Natural killer cell (primary cell): ENCODE data around the gene NWD2. TPM values are rescaled to one million over a fixed set of nuclear protein-coding genes. Genes with fewer than 3 reads are reported as not detected.

Source experiments
- ATAC-seq, 3 donors: fragments of 150-1000 bp in 2 of 3; fragments of 200-7000 bp in 1 of 3; cut with Tn5 transposase; 1 replicate in 1 of 3; 2 replicates in 2 of 3; pipeline ENCODE4 v1.10.0; 2021; ENCODE audit warnings: mild to moderate bottlenecking in 2 of 3, moderate library complexity in 2 of 3
- DNase-seq, 2 donors: peaks; one replicate each; pipeline versions ENCODE4 v3.0.0 to v3.0.0-alpha.2; 2013 to 2021; ENCODE audit warnings: mixed read lengths in 1 of 2
- H3K27ac ChIP-seq: one replicate; pipeline ENCODE4 v1.5.1; 2013; ENCODE audit warnings: mild to moderate bottlenecking, low read length
- H3K27me3 ChIP-seq: one replicate; pipeline ENCODE4 v1.6.1; 2013; ENCODE audit warnings: low read length; ENCODE audit not compliant: control insufficient read depth, insufficient read depth
- H3K36me3 ChIP-seq: one replicate; pipeline ENCODE4 v1.6.1; 2013; ENCODE audit warnings: low read length; ENCODE audit not compliant: control insufficient read depth, insufficient read depth
- H3K4me1 ChIP-seq: one replicate; pipeline ENCODE4 v1.6.1; 2013; ENCODE audit warnings: low read length; ENCODE audit not compliant: control insufficient read depth, insufficient read depth
- H3K4me3 ChIP-seq: one replicate; pipeline ENCODE4 v1.5.1; 2013; ENCODE audit warnings: low read length
- H3K9me3 ChIP-seq: one replicate; pipeline ENCODE4 v1.6.1; 2013; ENCODE audit warnings: low read length; ENCODE audit not compliant: control insufficient read depth, insufficient read depth
- H3K27ac Mint-ChIP-seq, 2 donors: one replicate each; pipeline ENCODE4 v1.8.0; 2022; ENCODE audit warnings: mild to moderate bottlenecking in 2 of 2, mixed read lengths in 2 of 2, moderate library complexity in 1 of 2
- H3K27me3 Mint-ChIP-seq, 2 donors: one replicate each; pipeline ENCODE4 v1.8.0; 2022; ENCODE audit warnings: low read depth in 2 of 2, mixed read lengths in 2 of 2
- H3K36me3 Mint-ChIP-seq: one replicate; pipeline ENCODE4 v1.8.0; 2022; ENCODE audit warnings: mixed read lengths
- H3K4me1 Mint-ChIP-seq, 2 donors: one replicate each; pipeline ENCODE4 v1.8.0; 2022; ENCODE audit warnings: mixed read lengths in 2 of 2
- H3K4me3 Mint-ChIP-seq: one replicate; pipeline ENCODE4 v1.8.0; 2022; ENCODE audit warnings: mild to moderate bottlenecking, moderate library complexity, mixed read lengths
- H3K9me3 Mint-ChIP-seq, 2 donors: one replicate each; pipeline ENCODE4 v1.8.0; 2022; ENCODE audit warnings: mixed read lengths in 2 of 2
- CTCF ChIP-seq: fragments of 200-600 bp; IDR thresholded peaks from one replicate; pipeline ENCODE4 v1.8.0; 2022; ENCODE audit warnings: antibody characterized with exemption
- WGBS: methylation state at CpG from one replicate; pipeline ENCODE4 v1.1.7; 2013; ENCODE audit warnings: missing lambda C conversion rate; ENCODE audit not compliant: insufficient coverage; 5-methylcytosine and 5-hydroxymethylcytosine counted together
- intact Hi-C: fragments of 100-400 bp; cut with micrococcal nuclease; formaldehyde crosslinking; loops from one replicate; pipeline ENCODE4 v1.14.2; 2022
- total RNA-seq, 4 donors: library from RNA; stranded (reverse); fragments of 120-200 nt in 1 of 4; gene quantifications; one replicate each; pipeline versions ENCODE4 v1.2.3 to v1.2.4, GENCODE V29; 2013 to 2022

Gene NWD2
- total RNA-seq, 3 donors from 2014 or later (not counting 1 experiment from before 2014, with no cell fraction given): not detected

GRCh38 chr4:37338972-37339371, 94.4 kb downstream of the NWD2 start:
- no peak for TF ChIP-seq CTCF
- Histone ChIP-seq H3K4me3 (no peak overlapping the region), H3K27ac (no peak overlapping the region), H3K4me1 (no peaks in the 10 kb centered on the region), H3K9me3 (no peaks in the 10 kb centered on the region), H3K36me3 (no peaks in the 10 kb centered on the region), H3K27me3 (no peaks in the 10 kb centered on the region)
- H3K4me3 Mint-ChIP-seq: no peak overlapping the region
- intact Hi-C loops: no loop called here
- H3K36me3 Mint-ChIP-seq: no peaks in the 10 kb centered on the region
- H3K9me3 Mint-ChIP-seq: peaks cover 5% of the 10 kb centered on the region in 2 donors
- ATAC-seq (no peak), DNase-seq (no peak)
- no peaks in the 10 kb centered on the region for H3K27me3 Mint-ChIP-seq
- H3K4me1 Mint-ChIP-seq: no peaks in the 10 kb centered on the region
- no peak overlapping the region for H3K27ac Mint-ChIP-seq

DNA sequence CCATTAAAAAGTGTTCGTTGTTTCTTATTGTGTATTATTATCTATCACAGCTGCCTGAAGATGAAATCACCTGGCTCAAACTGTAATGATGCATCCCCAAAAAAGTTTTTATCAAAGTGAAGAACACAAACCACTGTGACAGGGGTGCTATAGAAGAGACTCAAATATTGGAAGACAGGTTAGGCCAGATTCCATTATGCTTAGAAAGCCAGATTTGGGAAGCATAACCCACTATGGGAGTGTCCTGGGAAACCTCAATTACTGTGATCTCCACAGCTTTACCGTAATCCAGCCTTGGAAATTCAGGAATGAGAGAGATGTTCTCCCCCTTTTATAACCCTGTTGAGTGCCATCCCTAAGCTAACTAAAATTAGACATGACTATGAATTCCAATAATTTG, 114.2 kb downstream of the NWD2 start:
- no peak for TF ChIP-seq CTCF
- Mint-ChIP-seq H3K4me3 (no peak overlapping the region), H3K27ac (no peak overlapping the region), H3K36me3 (no peaks in the 10 kb centered on the region), H3K27me3 (no peaks in the 10 kb centered on the region), H3K9me3 (no peaks in the 10 kb centered on the region), H3K4me1 (no peaks in the 10 kb centered on the region)
- Histone ChIP-seq H3K27ac (no peak overlapping the region), H3K9me3 (no peaks in the 10 kb centered on the region), H3K4me3 (no peak overlapping the region), H3K4me1 (no peaks in the 10 kb centered on the region), H3K36me3 (no peaks in the 10 kb centered on the region), H3K27me3 (no peaks in the 10 kb centered on the region)
- DNase-seq (no peak), ATAC-seq (no peak)
- WGBS: 100% methylated on average over 1 of the region's 2 CpGs
- intact Hi-C loops: no loop called here

GRCh38 chr4:37359261-37359660, 114.7 kb downstream of the NWD2 start:
- Mint-ChIP-seq H3K36me3 (no peaks in the 10 kb centered on the region), H3K4me1 (no peaks in the 10 kb centered on the region), H3K27ac (no peak overlapping the region), H3K27me3 (no peaks in the 10 kb centered on the region), H3K4me3 (no peak overlapping the region), H3K9me3 (no peaks in the 10 kb centered on the region)
- TF ChIP-seq CTCF: no peak
- WGBS: 61% methylated on average over 2 of the region's 4 CpGs
- no peak overlapping the region for H3K27ac ChIP-seq
- intact Hi-C loops: no loop called here
- no peaks in the 10 kb centered on the region for H3K4me1 ChIP-seq
- H3K27me3 ChIP-seq: no peaks in the 10 kb centered on the region
- ATAC-seq (no peak), DNase-seq (no peak)
- no peaks in the 10 kb centered on the region for H3K9me3 ChIP-seq
- H3K4me3 ChIP-seq: no peak overlapping the region
- no peaks in the 10 kb centered on the region for H3K36me3 ChIP-seq

DNA sequence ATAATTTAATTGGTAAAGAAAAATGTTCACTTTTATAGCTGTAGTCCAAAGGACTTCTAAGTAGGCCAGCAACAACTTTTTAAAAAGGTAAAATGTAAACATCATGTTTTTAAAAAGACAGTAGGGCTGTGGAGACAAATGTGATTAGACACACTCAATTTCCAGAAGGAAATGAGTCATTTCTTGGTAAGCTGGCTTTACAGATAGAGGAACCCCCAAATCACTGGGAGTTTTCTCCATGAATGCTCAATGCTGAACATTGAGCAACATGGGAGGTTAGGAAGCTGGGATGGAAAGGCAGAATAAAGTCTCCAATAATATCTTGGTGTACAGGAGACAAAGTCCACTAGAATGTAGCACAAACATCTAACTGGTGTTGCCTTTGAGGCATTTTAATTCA, 121.3 kb downstream of the NWD2 start:
- no peak overlapping the region for H3K27ac Mint-ChIP-seq
- intact Hi-C loops: no loop called here
- no peaks in the 10 kb centered on the region for H3K36me3 ChIP-seq
- H3K27me3 Mint-ChIP-seq: no peaks in the 10 kb centered on the region
- no peak for DNase-seq
- no peaks in the 10 kb centered on the region for H3K4me1 Mint-ChIP-seq
- H3K4me3 Mint-ChIP-seq: no peak overlapping the region
- peaks cover 0 to 2% of the 10 kb centered on the region in 2 donors for H3K9me3 Mint-ChIP-seq
- no peak for ATAC-seq
- no peaks in the 10 kb centered on the region for H3K27me3 ChIP-seq
- no peaks in the 10 kb centered on the region for H3K36me3 Mint-ChIP-seq
- H3K4me3 ChIP-seq: no peak overlapping the region
- H3K27ac ChIP-seq: no peak overlapping the region
- H3K9me3 ChIP-seq: no peaks in the 10 kb centered on the region
- H3K4me1 ChIP-seq: no peaks in the 10 kb centered on the region
- no peak for TF ChIP-seq CTCF
